Progenitor cell of endocrine pancreas (in vitro differentiated cells): Measurements from ENCODE around the gene SUPT3H. TPM values are rescaled to one million over a fixed set of nuclear protein-coding genes. Genes with fewer than 3 reads are reported as not detected.

Experiments used
- DNase-seq: peaks from one replicate; pipeline ENCODE4 v3.0.0; 2021; ENCODE audit warnings: low spot score; ENCODE audit not compliant: unreplicated experiment
- H3K27ac Mint-ChIP-seq: 2 replicates; pipeline ENCODE4 v1.8.0; 2021; ENCODE audit warnings: mild to moderate bottlenecking, moderate library complexity, mixed read lengths
- H3K27me3 Mint-ChIP-seq: 2 replicates; pipeline ENCODE4 v1.8.0; 2021; ENCODE audit warnings: mixed read lengths
- H3K36me3 Mint-ChIP-seq: 2 replicates; pipeline ENCODE4 v1.8.0; 2022; ENCODE audit warnings: mixed read lengths; ENCODE audit not compliant: insufficient read depth
- H3K4me1 Mint-ChIP-seq: 2 replicates; pipeline ENCODE4 v1.8.0; 2021; ENCODE audit warnings: low read depth, mixed read lengths
- H3K4me3 Mint-ChIP-seq: 2 replicates; pipeline ENCODE4 v1.8.0; 2021; ENCODE audit warnings: low read depth, mild to moderate bottlenecking, moderate library complexity, mixed read lengths
- H3K9me3 Mint-ChIP-seq: 2 replicates; pipeline ENCODE4 v1.8.0; 2021; ENCODE audit warnings: low read depth, mixed read lengths
- CTCF ChIP-seq: fragments of 200-600 bp; sonication (generic); IDR thresholded peaks from one replicate; pipeline ENCODE4 v1.5.0; 2021; ENCODE audit warnings: antibody characterized with exemption, mild to moderate bottlenecking; ENCODE audit not compliant: unreplicated experiment
- total RNA-seq: library from RNA; stranded (reverse); gene quantifications from 2 replicates; pipeline ENCODE4 v1.2.1, GENCODE V29; 2021

SUPT3H gene
- total RNA-seq, 1 donor from 2014 or later, result 40.5 TPM

- no peaks in the 10 kb centered on the region for H3K36me3 Mint-ChIP-seq
- H3K27ac Mint-ChIP-seq, result no peak overlapping the region
- no peaks in the 10 kb centered on the region for H3K4me1 Mint-ChIP-seq
- no peak for DNase-seq
- peaks cover 7% of the 10 kb centered on the region for H3K9me3 Mint-ChIP-seq
- H3K4me3 Mint-ChIP-seq, result no peak overlapping the region
- TF ChIP-seq CTCF, result no peak
- H3K27me3 Mint-ChIP-seq, result peaks cover 6% of the 10 kb centered on the region
Observed at GRCh38 chr6:44785130-44785529, 592.6 kb downstream of the SUPT3H start.

GRCh38 chr6:44784195-44784594 is 593.5 kb downstream of the SUPT3H start:
- Mint-ChIP-seq H3K27me3 (peaks cover 2% of the 10 kb centered on the region), H3K27ac (no peak overlapping the region), H3K4me1 (no peaks in the 10 kb centered on the region), H3K4me3 (no peak overlapping the region), H3K9me3 (peaks cover 7% of the 10 kb centered on the region), H3K36me3 (no peaks in the 10 kb centered on the region)
- no peak for DNase-seq
- TF ChIP-seq CTCF, result no peak

GRCh38 chr6:44782892-44783291 is 594.8 kb downstream of the SUPT3H start:
- no peaks in the 10 kb centered on the region for H3K4me1 Mint-ChIP-seq

GRCh38 chr6:44781912-44782597 is 595.7 kb downstream of the SUPT3H start:
- no peaks in the 10 kb centered on the region for H3K36me3 Mint-ChIP-seq
- H3K4me3 Mint-ChIP-seq, result no peak overlapping the region
- no peaks in the 10 kb centered on the region for H3K4me1 Mint-ChIP-seq
- peaks cover 7% of the 10 kb centered on the region for H3K9me3 Mint-ChIP-seq
- no peak overlapping the region for H3K27ac Mint-ChIP-seq
- H3K27me3 Mint-ChIP-seq, result no peaks in the 10 kb centered on the region
- no peak for DNase-seq
- TF ChIP-seq CTCF, result no peak

More at GRCh38 chr6:44782892-44783291, 594.8 kb downstream of the SUPT3H start:
- peaks cover 7% of the 10 kb centered on the region for H3K9me3 Mint-ChIP-seq
- no peak for DNase-seq
- no peaks in the 10 kb centered on the region for H3K27me3 Mint-ChIP-seq
- H3K27ac Mint-ChIP-seq, result no peak overlapping the region
- H3K4me3 Mint-ChIP-seq, result no peak overlapping the region
- no peaks in the 10 kb centered on the region for H3K36me3 Mint-ChIP-seq
- TF ChIP-seq CTCF, result no peak

- H3K4me1 Mint-ChIP-seq, result no peaks in the 10 kb centered on the region
- H3K27ac Mint-ChIP-seq, result no peak overlapping the region
- no peak for TF ChIP-seq CTCF
- H3K27me3 Mint-ChIP-seq, result no peaks in the 10 kb centered on the region
- no peaks in the 10 kb centered on the region for H3K36me3 Mint-ChIP-seq
- no peak for DNase-seq
- peaks cover 7% of the 10 kb centered on the region for H3K9me3 Mint-ChIP-seq
- no peak overlapping the region for H3K4me3 Mint-ChIP-seq
Observed at GRCh38 chr6:44780161-44780560, 597.6 kb downstream of the SUPT3H start.
